HUES48 (cell line): Measurements from ENCODE around the gene CTSD.
"Not testable (repeated sequence)": the region's sequence is repeated elsewhere in the genome, so short reads cannot be mapped to it uniquely, and the experiment has no call there.

Experiments
- H3K27ac ChIP-seq: one replicate; pipeline ENCODE4 v1.7.0; 2013; ENCODE audit warnings: low read depth, low read length, inconsistent platforms
- H3K27me3 ChIP-seq: 2 replicates; pipeline ENCODE4 v1.6.1; 2013; ENCODE audit warnings: mild to moderate bottlenecking, low read length; ENCODE audit not compliant: control insufficient read depth, insufficient read depth
- H3K36me3 ChIP-seq: 2 replicates; pipeline ENCODE4 v1.6.1; 2013; ENCODE audit warnings: low read length; ENCODE audit not compliant: control insufficient read depth, insufficient read depth
- H3K4me1 ChIP-seq: 2 replicates; pipeline ENCODE4 v1.6.1; 2013; ENCODE audit warnings: mild to moderate bottlenecking, low read length; ENCODE audit not compliant: control insufficient read depth, insufficient read depth
- H3K4me3 ChIP-seq: 2 replicates; pipeline ENCODE4 v1.5.1; 2013; ENCODE audit warnings: mild to moderate bottlenecking, low read depth, low read length
- H3K9ac ChIP-seq: 2 replicates; pipeline ENCODE4 v1.6.1; 2013; ENCODE audit warnings: mild to moderate bottlenecking, low read depth, low read length, moderate library complexity
- H3K9me3 ChIP-seq: 2 replicates; pipeline ENCODE4 v1.6.1; 2013; ENCODE audit warnings: low read length; ENCODE audit not compliant: control insufficient read depth, insufficient read depth

The CTSD gene

GRCh38 chr11:1763796-1764661 lies at the start of gene CTSD:
Gene CTSD, minus strand, starts transcription at chr11:1763927. Its CDS starts 68 bp downstream, at chr11:1763859.
- peaks cover 8% of the 10 kb centered on the region; the same call in 1 of the 2 replicates for H3K4me1 ChIP-seq
- no peaks in the 10 kb centered on the region for H3K27me3 ChIP-seq
- H3K9ac ChIP-seq = peak within 1 kb of the TSS; percentile 70
- no peaks in the 10 kb centered on the region for H3K9me3 ChIP-seq
- peak within 1 kb of the TSS; percentile 45 for H3K27ac ChIP-seq
- H3K36me3 ChIP-seq = peaks cover 23% of the 10 kb centered on the region
- peak within 1 kb of the TSS; percentile 79 for H3K4me3 ChIP-seq

- H3K27me3 ChIP-seq = not testable (repeated sequence)
Measured at GRCh38 chr11:1813356-1813755, 49.6 kb upstream of the CTSD start.

GRCh38 chr11:1812801-1813200 lies 49.1 kb upstream of the CTSD start:
- H3K4me3 ChIP-seq = no peak overlapping the region
- H3K36me3 ChIP-seq = no peaks in the 10 kb centered on the region
- H3K27ac ChIP-seq = no peak overlapping the region
- no peak overlapping the region for H3K9ac ChIP-seq
- no peaks in the 10 kb centered on the region for H3K9me3 ChIP-seq
- H3K27me3 ChIP-seq = peaks cover 3% of the 10 kb centered on the region; the same call in 1 of the 2 replicates
- no peaks in the 10 kb centered on the region for H3K4me1 ChIP-seq

More at GRCh38 chr11:1813356-1813755, 49.6 kb upstream of the CTSD start:
- not testable (repeated sequence) for H3K4me1 ChIP-seq, H3K9me3 ChIP-seq, H3K9ac ChIP-seq, H3K36me3 ChIP-seq, H3K4me3 ChIP-seq, H3K27ac ChIP-seq

GRCh38 chr11:1812274-1812673 lies 48.5 kb upstream of the CTSD start:
- Histone ChIP-seq H3K27ac (no peak overlapping the region), H3K9me3 (no peaks in the 10 kb centered on the region), H3K9ac (no peak overlapping the region), H3K4me1 (no peaks in the 10 kb centered on the region), H3K27me3 (peaks cover 2% of the 10 kb centered on the region; the same call in 1 of the 2 replicates), H3K4me3 (no peak overlapping the region), H3K36me3 (no peaks in the 10 kb centered on the region)

- Histone ChIP-seq H3K27me3 (no peaks in the 10 kb centered on the region; the same call in 1 of the 2 replicates), H3K36me3 (no peaks in the 10 kb centered on the region), H3K9ac (no peak overlapping the region), H3K27ac (no peak overlapping the region), H3K4me3 (no peak overlapping the region), H3K4me1 (no peaks in the 10 kb centered on the region), H3K9me3 (no peaks in the 10 kb centered on the region)
Measured at GRCh38 chr11:1810761-1811160, 47.0 kb upstream of the CTSD start.

- Histone ChIP-seq H3K27ac (no peak overlapping the region), H3K9me3 (no peaks in the 10 kb centered on the region), H3K4me1 (peaks cover 5% of the 10 kb centered on the region; the same call in 1 of the 2 replicates), H3K27me3 (no peaks in the 10 kb centered on the region; the same call in 1 of the 2 replicates), H3K4me3 (no peak overlapping the region), H3K9ac (no peak overlapping the region), H3K36me3 (no peaks in the 10 kb centered on the region)
Measured at GRCh38 chr11:1807264-1807995, 43.7 kb upstream of the CTSD start.

- Histone ChIP-seq H3K9me3 (no peaks in the 10 kb centered on the region), H3K4me3 (no peak overlapping the region), H3K27me3 (no peaks in the 10 kb centered on the region; the same call in 1 of the 2 replicates)
Measured at GRCh38 chr11:1805525-1805924, 41.8 kb upstream of the CTSD start.

GRCh38 chr11:1803835-1804519 lies 40.2 kb upstream of the CTSD start:
- H3K4me3 ChIP-seq, H3K27ac ChIP-seq, H3K36me3 ChIP-seq, H3K27me3 ChIP-seq, H3K9me3 ChIP-seq, H3K4me1 ChIP-seq, H3K9ac ChIP-seq: not testable (repeated sequence)

More at GRCh38 chr11:1805525-1805924, 41.8 kb upstream of the CTSD start:
- Histone ChIP-seq H3K9ac (no peak overlapping the region), H3K36me3 (no peaks in the 10 kb centered on the region), H3K27ac (no peak overlapping the region), H3K4me1 (peaks cover 5% of the 10 kb centered on the region; the same call in 1 of the 2 replicates)

GRCh38 chr11:1803246-1803645 lies 39.5 kb upstream of the CTSD start:
- no peaks in the 10 kb centered on the region for H3K36me3 ChIP-seq
- no peaks in the 10 kb centered on the region for H3K9me3 ChIP-seq
- no peak overlapping the region for H3K4me3 ChIP-seq
- H3K27me3 ChIP-seq = no peaks in the 10 kb centered on the region; the same call in 1 of the 2 replicates
- peaks cover 5% of the 10 kb centered on the region; the same call in 1 of the 2 replicates for H3K4me1 ChIP-seq
- no peak overlapping the region for H3K27ac ChIP-seq
- H3K9ac ChIP-seq = no peak overlapping the region

GRCh38 chr11:1797391-1798125 lies 33.8 kb upstream of the CTSD start:
- Histone ChIP-seq H3K4me1 (no peaks in the 10 kb centered on the region), H3K27me3 (peaks cover 6% of the 10 kb centered on the region; the same call in 1 of the 2 replicates), H3K9ac (no peak overlapping the region), H3K27ac (no peak overlapping the region), H3K9me3 (no peaks in the 10 kb centered on the region), H3K4me3 (no peak overlapping the region), H3K36me3 (no peaks in the 10 kb centered on the region)
